Gastroesophageal sphincter (tissue), 3 donors: Measurements from ENCODE around the gene CNTROB.

Experiments
- POLR2A ChIP-seq, 2 donors: fragments of 450-650 bp; IDR thresholded peaks; one replicate each; pipeline ENCODE4 v1.6.1; 2017; ENCODE audit warnings: antibody characterized with exemption in 2 of 2, mild to moderate bottlenecking in 2 of 2, moderate library complexity in 1 of 2
- POLR2AphosphoS5 ChIP-seq: sonication (generic); formaldehyde crosslinking; IDR thresholded peaks from one replicate; pipeline ENCODE4 v1.6.1; 2017; ENCODE audit warnings: antibody characterized with exemption
- TF ChIP-seq, protein P1 (sequence below), 4 experiments: fragments of 200-600 bp in 2 of 4; fragments of 450-650 bp in 2 of 4; sonication (generic) in 1 of 4; IDR thresholded peaks; one replicate each; pipeline ENCODE4 v1.5.1; 2017 to 2019; ENCODE audit warnings: antibody characterized with exemption in 4 of 4, mild to moderate bottlenecking in 2 of 4, moderate library complexity in 2 of 4

DNA sequence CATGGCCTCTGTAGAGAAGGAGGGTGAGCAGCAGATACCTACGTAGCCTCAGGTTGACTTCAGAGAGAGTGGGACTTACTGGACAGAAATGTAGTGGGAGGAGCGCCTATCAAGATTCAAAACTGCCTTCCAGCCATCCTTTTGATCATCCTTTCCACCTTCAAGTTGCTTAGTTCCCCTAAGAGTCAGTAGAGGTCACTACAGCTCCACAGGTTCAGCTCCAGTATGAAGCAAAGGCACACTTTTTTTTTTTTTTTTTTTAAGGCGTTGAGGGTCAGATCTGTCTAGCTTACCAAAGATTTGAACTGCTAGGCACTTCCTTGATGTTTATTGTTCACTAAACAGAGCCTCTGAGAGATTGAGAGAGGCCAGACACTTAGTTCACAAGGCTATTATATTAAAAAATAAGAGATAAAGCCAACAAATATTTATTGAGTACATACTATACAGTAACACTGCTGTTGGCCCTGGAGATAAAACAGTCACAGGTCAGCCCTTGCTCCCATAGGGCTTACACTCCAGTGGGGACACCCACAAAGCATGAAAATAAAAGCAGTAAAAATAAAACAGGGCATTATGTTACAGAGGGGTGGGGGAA is 19.0 kb upstream of the CNTROB start:
- TF ChIP-seq, protein P1, sequence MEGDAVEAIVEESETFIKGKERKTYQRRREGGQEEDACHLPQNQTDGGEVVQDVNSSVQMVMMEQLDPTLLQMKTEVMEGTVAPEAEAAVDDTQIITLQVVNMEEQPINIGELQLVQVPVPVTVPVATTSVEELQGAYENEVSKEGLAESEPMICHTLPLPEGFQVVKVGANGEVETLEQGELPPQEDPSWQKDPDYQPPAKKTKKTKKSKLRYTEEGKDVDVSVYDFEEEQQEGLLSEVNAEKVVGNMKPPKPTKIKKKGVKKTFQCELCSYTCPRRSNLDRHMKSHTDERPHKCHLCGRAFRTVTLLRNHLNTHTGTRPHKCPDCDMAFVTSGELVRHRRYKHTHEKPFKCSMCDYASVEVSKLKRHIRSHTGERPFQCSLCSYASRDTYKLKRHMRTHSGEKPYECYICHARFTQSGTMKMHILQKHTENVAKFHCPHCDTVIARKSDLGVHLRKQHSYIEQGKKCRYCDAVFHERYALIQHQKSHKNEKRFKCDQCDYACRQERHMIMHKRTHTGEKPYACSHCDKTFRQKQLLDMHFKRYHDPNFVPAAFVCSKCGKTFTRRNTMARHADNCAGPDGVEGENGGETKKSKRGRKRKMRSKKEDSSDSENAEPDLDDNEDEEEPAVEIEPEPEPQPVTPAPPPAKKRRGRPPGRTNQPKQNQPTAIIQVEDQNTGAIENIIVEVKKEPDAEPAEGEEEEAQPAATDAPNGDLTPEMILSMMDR (IDR thresholded peaks at IDR 0.05): peak in 3 of 4 experiments; percentile 65 to 74 (median 69)
- TF ChIP-seq POLR2AphosphoS5 (no peak), POLR2A (IDR thresholded peaks at IDR 0.05) (no peak)
